LNCaP clone FGC (cell line): Measurements from ENCODE around the gene MPPED1.

Source experiments
- DNase-seq: peaks from one replicate; pipeline ENCODE4 v3.0.0-alpha.2; 2011; ENCODE audit warnings: low read depth
- H3K4me3 ChIP-seq: 2 replicates; pipeline ENCODE4 v1.5.1; 2011; ENCODE audit warnings: mild to moderate bottlenecking, low read depth, low read length, control low read depth
- CTCF ChIP-seq: IDR thresholded peaks from 2 replicates; pipeline ENCODE4 v1.5.1; 2012; ENCODE audit warnings: mild to moderate bottlenecking; ENCODE audit not compliant: control insufficient read depth, insufficient read depth; ENCODE audit errors: extremely low read depth

MPPED1 gene

GRCh38 chr22:43528601-43529360, 117.0 kb downstream of the MPPED1 start:
- no peak for DNase-seq
- TF ChIP-seq CTCF, result no peak
- H3K4me3 ChIP-seq, result no peak overlapping the region

- H3K4me3 ChIP-seq, result no peak overlapping the region
- TF ChIP-seq CTCF, result no peak
- DNase-seq, result no peak
Measured at GRCh38 chr22:43529461-43529860, 117.6 kb downstream of the MPPED1 start.

DNA sequence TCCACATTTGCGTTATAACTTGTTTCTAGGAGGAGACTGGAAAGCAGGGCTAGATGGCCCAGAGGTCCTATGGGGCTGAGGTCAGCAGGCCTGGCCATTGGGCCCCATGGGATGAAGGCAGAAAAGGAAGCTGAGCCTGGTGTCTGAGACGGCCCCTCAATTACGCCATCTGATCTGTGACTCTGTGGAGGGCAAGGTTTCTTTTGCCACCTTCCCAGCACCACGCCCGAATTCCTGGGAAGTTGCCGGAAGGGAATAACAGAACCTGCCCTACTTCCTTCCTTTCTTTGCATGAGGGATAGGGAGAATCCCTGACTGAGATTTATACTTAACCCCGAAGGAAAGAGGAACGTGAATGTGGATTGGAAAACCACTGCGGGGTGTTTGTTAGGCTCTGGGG, 118.1 kb downstream of the MPPED1 start:
- H3K4me3 ChIP-seq, result no peak overlapping the region
- TF ChIP-seq CTCF, result no peak
- no peak for DNase-seq

DNA sequence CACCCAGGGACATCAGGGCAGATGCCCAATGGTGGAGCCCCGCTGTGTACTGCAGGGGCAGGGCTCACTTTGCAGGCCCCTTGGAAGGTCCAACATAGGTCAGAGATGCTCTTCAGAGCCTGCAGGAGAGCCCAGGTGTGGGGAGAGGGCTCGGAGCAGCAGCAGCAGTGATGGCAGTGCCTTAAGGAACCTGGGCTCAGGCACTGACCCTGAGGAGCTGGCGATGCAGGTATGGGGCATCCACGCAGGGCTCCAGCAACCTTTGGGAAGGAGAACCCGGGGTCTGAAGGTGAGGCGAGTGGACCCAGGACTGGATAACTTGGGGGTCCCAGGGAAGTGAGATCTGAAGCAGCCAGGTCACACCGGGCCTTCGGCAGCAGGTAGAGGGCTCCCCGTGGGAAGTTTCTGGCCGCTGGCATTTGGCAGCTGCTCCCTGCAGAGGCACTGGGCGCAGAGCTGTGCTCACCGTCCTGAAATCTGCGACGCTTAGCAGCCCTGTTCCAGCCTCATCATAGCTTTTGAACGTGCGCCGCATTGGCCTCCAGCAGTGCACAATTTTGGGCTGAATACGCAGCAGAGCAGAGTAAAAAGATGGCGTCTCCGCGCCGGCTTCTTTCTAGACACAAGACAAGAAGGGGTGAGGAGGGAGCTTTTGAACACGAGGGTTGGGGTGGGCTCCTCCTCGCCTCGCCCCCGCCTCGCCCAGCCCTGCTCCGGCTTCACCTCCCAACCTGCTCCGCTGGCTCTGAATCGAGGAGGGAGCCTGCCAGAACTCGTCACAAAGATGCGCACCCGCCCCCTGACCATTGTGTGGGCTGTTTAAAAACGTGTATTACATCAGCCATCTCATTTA, 118.8 kb downstream of the MPPED1 start:
- no peak overlapping the region for H3K4me3 ChIP-seq
- no peak for DNase-seq
- no peak for TF ChIP-seq CTCF

DNA sequence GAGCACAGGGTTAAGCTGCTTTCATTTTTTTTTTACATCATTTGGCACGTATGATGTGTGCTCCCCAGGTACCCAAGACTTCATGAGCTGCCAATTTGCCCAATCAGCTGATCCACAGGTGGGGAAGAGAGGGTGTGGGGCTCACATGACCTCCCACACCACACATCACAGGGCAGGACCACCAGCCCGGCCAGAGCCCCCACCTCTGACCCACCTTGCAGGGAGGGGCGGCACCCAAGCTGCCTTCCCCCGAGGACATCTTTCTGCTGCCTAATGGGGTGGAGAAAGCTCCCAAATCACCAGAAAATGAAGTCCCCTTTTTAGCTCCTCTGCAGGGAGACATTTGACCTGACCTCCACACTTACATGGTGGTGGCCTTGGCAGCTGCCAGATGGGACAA, 119.8 kb downstream of the MPPED1 start:
- no peak for DNase-seq
- no peak for TF ChIP-seq CTCF
- no peak overlapping the region for H3K4me3 ChIP-seq

GRCh38 chr22:43532301-43533155, 120.7 kb downstream of the MPPED1 start:
- no peak overlapping the region for H3K4me3 ChIP-seq
- DNase-seq, result no peak
- no peak for TF ChIP-seq CTCF
